Muscle layer of colon (tissue), 2 donors: ENCODE results near the gene BLACAT1.
"Not testable (repeated sequence)": the region's sequence is repeated elsewhere in the genome, so short reads cannot be mapped to it uniquely, and the experiment has no call there.

ENCODE experiments used
- H3K27ac ChIP-seq: one replicate; pipeline ENCODE4 v1.7.0; 2013; ENCODE audit warnings: low read depth, mild to moderate bottlenecking, low read length, moderate library complexity
- H3K27me3 ChIP-seq, 2 donors: one replicate each; pipeline ENCODE4 v1.7.0; 2013; ENCODE audit warnings: low read length in 2 of 2, mild to moderate bottlenecking in 2 of 2; ENCODE audit not compliant: insufficient read depth in 2 of 2, control insufficient read depth in 1 of 2
- H3K36me3 ChIP-seq: one replicate; pipeline ENCODE4 v1.7.0; 2013; ENCODE audit warnings: mild to moderate bottlenecking, low read length; ENCODE audit not compliant: insufficient read depth
- H3K4me1 ChIP-seq: one replicate; pipeline ENCODE4 v1.7.0; 2013; ENCODE audit warnings: mild to moderate bottlenecking, low read length; ENCODE audit not compliant: insufficient read depth
- H3K4me3 ChIP-seq, 2 donors: one replicate each; pipeline ENCODE4 v1.7.0; 2013; ENCODE audit warnings: low read length in 2 of 2, low read depth in 1 of 2, mild to moderate bottlenecking in 1 of 2, moderate library complexity in 1 of 2
- H3K9ac ChIP-seq: one replicate; pipeline ENCODE4 v1.7.0; 2013; ENCODE audit warnings: low read length
- H3K9me3 ChIP-seq: one replicate; pipeline ENCODE4 v1.7.0; 2013; ENCODE audit warnings: mild to moderate bottlenecking, low read length
- donor health status: abdominal sarcoma.
- donor health status: Adenocarcinoma of cecum.

BLACAT1 gene

DNA sequence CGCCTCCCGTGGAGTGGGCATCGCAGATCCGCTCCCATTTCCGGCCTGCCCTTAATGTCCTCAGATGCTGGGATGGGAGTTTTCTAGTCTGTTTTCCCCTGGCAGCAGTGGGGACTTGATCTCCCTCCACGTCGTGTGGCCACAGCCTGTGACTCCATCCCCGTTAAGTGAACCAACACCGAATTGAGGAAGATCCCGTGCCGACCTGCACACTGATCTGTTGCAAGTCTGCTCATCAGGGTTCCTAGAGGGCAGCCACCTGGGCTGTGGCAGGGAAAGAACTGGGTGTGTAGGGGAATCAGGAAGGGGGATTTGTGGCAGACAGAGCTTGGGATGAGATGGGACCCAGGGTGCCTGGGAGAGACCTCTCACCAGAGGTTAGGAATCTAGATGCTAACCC is 25.4 kb upstream of the BLACAT1 start:
- Histone ChIP-seq H3K36me3 (no peaks in the 10 kb centered on the region), H3K27me3 (peaks cover 6 to 23% of the 10 kb centered on the region in 2 donors), H3K27ac (no peak overlapping the region), H3K4me1 (peaks cover 7% of the 10 kb centered on the region), H3K9me3 (no peaks in the 10 kb centered on the region), H3K4me3 (no peak overlapping the region), H3K9ac (no peak overlapping the region)

DNA sequence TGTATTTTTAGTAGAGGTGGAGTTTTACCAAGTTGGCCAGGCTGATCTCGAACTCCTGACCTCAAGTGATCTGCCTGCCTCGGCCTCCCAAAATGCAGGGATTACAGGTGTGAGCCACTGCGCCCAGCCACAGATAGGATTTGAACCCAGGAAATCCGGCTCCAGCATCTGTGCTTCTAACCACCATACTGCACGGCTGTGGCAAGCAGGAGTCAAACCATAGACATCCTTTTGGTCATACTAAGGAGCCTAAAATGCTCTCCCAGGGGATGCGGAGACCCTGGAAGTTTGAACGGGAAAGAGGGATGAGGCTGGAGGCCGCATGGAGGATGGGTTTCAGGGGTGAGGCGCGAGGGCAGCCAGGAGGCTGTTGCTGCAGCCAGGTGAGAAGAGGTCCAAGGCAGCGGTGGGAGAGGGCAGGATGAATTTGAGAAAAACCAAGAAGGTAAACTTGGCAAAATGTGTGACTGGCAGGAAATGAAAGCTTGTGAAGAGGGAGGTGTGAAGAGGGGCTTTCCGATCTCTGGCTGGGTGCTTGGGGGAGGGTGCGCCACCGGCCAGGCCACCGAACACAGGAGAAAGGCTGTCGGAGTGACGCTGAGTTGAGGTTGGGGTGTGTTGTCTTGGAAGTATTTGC is 24.6 kb upstream of the BLACAT1 start:
- H3K4me1 ChIP-seq: peaks cover 7% of the 10 kb centered on the region
- no peaks in the 10 kb centered on the region for H3K36me3 ChIP-seq
- H3K9me3 ChIP-seq: peaks cover 4% of the 10 kb centered on the region
- no peak overlapping the region for H3K9ac ChIP-seq
- H3K27ac ChIP-seq: no peak overlapping the region
- H3K4me3 ChIP-seq: no peak overlapping the region
- peaks cover 6 to 22% of the 10 kb centered on the region in 2 donors for H3K27me3 ChIP-seq

DNA sequence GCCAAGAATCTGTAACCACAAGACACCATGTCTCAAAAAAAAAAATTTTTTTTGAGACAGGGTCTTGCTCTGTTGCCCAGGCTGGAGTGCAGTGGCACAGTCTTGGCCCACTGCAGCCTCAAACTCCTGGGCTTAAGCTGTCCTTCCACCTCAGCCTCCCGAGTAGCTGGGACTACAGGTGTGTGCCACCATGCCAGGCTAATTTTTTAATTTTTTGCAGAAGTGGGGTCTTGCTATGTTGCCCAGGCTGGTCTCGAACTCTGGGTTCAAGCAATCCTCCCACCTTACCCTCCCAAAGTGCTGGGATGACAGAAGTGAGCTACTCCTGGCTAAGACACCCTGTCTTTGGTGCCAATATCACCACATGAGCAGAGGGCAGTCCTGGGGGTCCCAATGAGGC is 23.1 kb upstream of the BLACAT1 start:
- not testable (repeated sequence) for H3K4me3 ChIP-seq, H3K36me3 ChIP-seq, H3K9ac ChIP-seq, H3K4me1 ChIP-seq, H3K9me3 ChIP-seq, H3K27ac ChIP-seq
- peaks cover under 1 to 25% of the 10 kb centered on the region in 2 donors for H3K27me3 ChIP-seq

DNA sequence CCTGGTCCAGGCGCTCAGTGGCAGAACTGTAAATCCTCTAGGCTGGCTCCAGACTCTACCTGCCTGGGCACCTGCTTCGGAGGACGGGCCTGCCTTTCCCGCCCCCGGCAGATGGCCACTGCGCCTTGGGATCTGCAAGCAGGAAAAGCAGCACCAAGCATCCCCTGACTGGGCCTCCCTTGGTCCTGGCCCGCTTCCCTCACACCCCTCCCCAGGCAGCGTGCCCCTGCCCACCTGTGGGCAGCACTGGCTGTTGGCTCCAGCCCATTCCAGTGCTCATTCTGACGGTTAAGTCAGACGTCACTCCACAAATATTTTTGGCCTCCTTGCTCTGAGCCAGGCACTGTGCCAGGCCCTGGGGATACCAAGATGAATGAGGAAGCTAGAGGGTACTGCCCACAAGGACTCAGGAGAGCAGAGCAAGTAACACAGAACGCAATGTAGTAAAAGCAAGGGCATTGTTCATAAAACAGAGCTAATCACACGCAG is 22.0 kb upstream of the BLACAT1 start:
- Histone ChIP-seq H3K4me1 (peaks cover 7% of the 10 kb centered on the region), H3K4me3 (no peak overlapping the region), H3K27me3 (peaks cover 0 to 25% of the 10 kb centered on the region in 2 donors), H3K9ac (no peak overlapping the region), H3K9me3 (peaks cover 6% of the 10 kb centered on the region), H3K36me3 (no peaks in the 10 kb centered on the region), H3K27ac (no peak overlapping the region)

DNA sequence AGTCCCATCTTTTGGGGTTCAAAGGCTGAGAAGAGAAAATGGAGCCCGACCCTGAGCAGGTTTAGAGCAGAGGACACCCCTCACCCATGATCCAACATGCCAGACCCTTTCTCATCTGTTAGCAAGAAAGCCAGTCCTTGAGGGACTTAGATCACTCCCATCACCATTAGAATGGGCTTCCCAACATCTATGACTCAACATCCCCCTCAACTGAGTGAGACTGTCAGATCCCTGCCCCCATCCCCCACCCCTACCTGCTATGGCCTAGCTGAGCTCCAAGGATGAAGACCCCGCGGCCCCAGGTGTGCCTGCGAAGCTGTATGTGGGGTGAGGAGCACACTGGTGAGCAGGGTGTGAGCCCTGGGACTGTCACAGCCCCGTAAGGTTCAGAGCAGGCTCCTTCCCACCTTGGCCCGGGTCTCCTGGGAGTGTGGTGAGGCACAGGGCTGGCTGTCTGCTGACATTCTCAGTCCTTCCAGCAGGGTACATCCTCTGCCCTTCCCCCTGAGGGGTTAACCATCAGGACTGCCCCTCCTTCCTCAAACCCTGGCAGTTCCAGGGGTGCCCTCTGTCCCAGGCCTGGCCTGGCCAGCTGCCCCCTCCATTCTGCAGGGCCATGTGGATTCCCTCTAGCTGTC is 21.4 kb upstream of the BLACAT1 start:
- peaks cover 0 to 25% of the 10 kb centered on the region in 2 donors for H3K27me3 ChIP-seq
- no peak overlapping the region for H3K9ac ChIP-seq
- peaks cover 6% of the 10 kb centered on the region for H3K9me3 ChIP-seq
- H3K4me1 ChIP-seq: peaks cover 7% of the 10 kb centered on the region
- no peak overlapping the region for H3K27ac ChIP-seq
- no peak overlapping the region for H3K4me3 ChIP-seq
- H3K36me3 ChIP-seq: no peaks in the 10 kb centered on the region

DNA sequence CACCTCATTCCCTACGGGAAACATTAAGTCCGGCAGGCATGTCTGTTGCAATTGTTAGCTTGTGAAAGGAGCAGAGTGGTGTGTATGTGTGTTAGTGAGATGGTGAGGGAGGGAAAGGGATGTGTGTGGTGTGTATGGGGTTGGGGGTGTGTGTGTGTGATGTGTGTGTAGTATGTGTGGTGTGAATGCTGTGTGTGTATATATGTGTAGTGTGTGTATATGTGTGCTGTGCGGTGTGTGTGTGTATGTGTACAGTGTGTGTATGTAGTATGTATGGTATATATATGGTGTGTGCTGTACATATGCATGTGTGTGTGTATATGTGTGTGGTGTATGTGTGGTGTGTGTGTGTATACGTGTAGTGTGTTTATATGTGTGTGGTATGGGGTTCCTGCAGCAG is 20.8 kb upstream of the BLACAT1 start:
- no peak overlapping the region for H3K27ac ChIP-seq
- H3K4me3 ChIP-seq: no peak overlapping the region
- no peaks in the 10 kb centered on the region for H3K36me3 ChIP-seq
- peaks cover 6% of the 10 kb centered on the region for H3K9me3 ChIP-seq
- H3K9ac ChIP-seq: no peak overlapping the region
- H3K27me3 ChIP-seq: peaks cover 0 to 20% of the 10 kb centered on the region in 2 donors
- H3K4me1 ChIP-seq: peaks cover 7% of the 10 kb centered on the region

DNA sequence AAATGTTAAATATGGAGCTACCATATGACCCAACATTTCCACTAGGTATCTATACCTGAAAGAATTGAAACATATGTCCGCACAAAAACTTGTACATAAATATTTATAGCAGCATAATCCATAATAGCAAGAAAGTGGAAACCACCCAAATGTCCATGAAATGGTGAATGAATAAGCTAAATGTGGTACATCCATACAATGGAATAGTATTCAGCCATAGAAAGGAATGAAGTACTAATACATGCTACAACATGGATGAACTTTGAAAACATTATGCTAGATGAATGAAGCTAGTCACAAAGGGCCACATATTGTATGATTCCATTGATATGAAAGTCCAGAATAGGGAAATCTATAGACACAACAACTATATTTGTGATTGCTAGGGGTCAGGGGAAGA is 20.0 kb upstream of the BLACAT1 start:
- Histone ChIP-seq H3K27me3 (peaks cover 0 to 16% of the 10 kb centered on the region in 2 donors), H3K9ac (no peak overlapping the region), H3K27ac (no peak overlapping the region), H3K9me3 (peaks cover 6% of the 10 kb centered on the region), H3K36me3 (no peaks in the 10 kb centered on the region), H3K4me1 (peaks cover 7% of the 10 kb centered on the region), H3K4me3 (no peak overlapping the region)

DNA sequence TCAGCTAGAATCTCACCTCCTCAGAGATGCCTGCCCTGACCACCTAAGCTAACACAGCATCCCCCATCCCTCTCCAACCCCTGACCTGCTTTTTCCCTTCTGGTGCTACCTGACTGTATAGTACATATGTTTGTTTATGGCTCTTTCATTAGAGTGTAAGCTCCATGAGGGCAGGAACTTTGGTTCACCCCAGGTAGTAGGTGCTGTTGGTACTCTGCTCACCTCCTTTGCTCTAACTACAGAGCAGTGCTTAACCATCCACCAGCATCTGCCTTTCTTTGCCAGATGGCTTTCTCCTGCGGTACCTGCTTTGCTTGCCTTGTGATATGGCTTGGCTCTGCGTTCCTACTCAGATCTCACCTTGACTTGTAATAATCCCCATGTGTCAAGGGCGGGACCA is 18.7 kb upstream of the BLACAT1 start:
- no peaks in the 10 kb centered on the region for H3K36me3 ChIP-seq
- peaks cover 6% of the 10 kb centered on the region for H3K9me3 ChIP-seq
- peaks cover 0 to 16% of the 10 kb centered on the region in 2 donors for H3K27me3 ChIP-seq
- peaks cover 7% of the 10 kb centered on the region for H3K4me1 ChIP-seq
- H3K9ac ChIP-seq: no peak overlapping the region
- H3K27ac ChIP-seq: no peak overlapping the region
- H3K4me3 ChIP-seq: no peak overlapping the region

DNA sequence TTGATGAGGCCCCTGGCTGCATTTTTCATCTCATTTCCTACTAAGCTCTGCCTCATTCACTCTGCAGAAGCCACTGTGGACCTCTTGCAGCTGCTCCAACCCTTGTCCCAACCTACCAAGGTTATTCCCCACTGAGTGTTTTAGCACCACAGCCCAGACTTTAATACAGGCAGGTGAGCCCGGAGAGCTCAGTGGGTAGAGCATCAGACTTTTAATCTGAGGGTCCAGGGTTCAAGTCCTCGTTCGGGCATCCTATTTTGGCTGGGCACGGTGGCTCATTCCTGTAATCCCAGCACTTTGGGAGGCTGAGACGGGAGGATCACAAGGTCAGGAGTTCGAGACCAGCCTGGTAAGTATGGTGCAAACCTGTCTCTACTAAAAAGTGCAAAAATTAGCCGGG is 18.1 kb upstream of the BLACAT1 start:
- Histone ChIP-seq H3K9me3 (peaks cover 6% of the 10 kb centered on the region), H3K9ac (no peak overlapping the region), H3K4me1 (peaks cover 7% of the 10 kb centered on the region), H3K27me3 (peaks cover 0 to 16% of the 10 kb centered on the region in 2 donors), H3K27ac (no peak overlapping the region), H3K36me3 (no peaks in the 10 kb centered on the region), H3K4me3 (no peak overlapping the region)

DNA sequence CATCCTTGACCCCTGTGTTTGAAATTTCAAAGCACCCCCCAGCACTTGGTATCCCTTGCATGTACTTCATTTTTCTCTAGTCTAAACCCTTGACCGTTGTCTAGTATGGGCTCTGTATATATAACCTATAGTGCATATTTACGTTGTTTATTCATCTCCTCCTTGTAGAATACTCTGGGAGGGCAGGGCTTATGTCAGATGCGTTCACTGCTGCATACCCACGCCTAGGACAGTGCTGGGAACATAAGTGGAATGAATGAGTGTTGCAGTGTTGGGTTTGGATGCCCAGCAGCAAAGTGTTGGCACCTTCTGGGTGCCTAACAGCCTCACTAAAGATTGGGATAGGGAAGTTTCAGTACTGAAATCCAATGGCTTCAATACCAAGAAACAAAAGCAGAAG is 17.6 kb upstream of the BLACAT1 start:
- Histone ChIP-seq H3K27me3 (peaks cover 0 to 16% of the 10 kb centered on the region in 2 donors), H3K9me3 (peaks cover 6% of the 10 kb centered on the region), H3K4me1 (peaks cover 7% of the 10 kb centered on the region), H3K27ac (no peak overlapping the region), H3K36me3 (no peaks in the 10 kb centered on the region), H3K4me3 (no peak overlapping the region), H3K9ac (no peak overlapping the region)

DNA sequence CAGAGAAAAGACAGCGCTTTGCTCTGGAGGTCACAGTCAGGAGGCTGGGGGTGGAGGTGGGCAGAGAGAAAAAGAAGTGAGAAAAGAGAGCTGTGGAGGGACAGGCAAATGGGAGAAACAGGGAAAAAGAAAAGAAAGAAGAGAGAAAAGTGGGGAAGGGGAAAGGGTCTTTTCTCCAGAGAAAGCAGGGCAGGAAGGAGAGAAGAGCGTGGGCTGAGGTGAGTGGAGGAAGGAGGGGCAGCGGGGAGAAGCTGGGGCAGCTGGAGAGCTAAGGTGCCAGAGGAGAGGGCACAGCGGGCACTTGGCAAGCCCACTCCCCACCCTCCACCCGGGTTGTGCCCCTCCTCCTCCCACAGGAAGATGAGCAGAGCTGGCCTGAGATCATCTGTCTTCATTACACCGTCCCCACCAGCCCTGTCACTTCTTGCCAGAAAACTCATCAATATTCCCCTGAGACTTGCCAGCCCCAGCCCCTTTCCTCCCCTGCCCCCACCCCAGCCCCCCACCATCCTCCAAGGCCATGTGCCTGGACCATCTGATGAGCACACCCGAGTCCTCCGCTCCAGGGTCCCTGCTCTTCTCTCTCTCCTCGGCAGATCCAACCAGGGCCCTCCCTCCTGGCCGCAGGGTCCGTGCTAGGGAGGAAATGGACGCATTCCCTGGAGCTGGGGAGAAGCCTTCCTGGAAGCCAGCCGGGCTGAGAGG is 17.0 kb upstream of the BLACAT1 start:
- H3K9me3 ChIP-seq: peaks cover 6% of the 10 kb centered on the region
- H3K4me1 ChIP-seq: peaks cover 5% of the 10 kb centered on the region
- peaks cover 0 to 16% of the 10 kb centered on the region in 2 donors for H3K27me3 ChIP-seq
- H3K36me3 ChIP-seq: no peaks in the 10 kb centered on the region
- no peak overlapping the region for H3K9ac ChIP-seq
- no peak overlapping the region for H3K4me3 ChIP-seq
- H3K27ac ChIP-seq: no peak overlapping the region
